HepG2 (cell line): ENCODE data around the gene SYT9. TPM values are rescaled to one million over a fixed set of nuclear protein-coding genes. Genes with fewer than 3 reads are reported as not detected.

Experiments
- ARHGAP35 ChIP-seq: sonication (generic); formaldehyde crosslinking; IDR thresholded peaks from 2 replicates; pipeline ENCODE4 v1.9.0; 2022; ENCODE audit warnings: mild to moderate bottlenecking, inconsistent platforms, moderate library complexity, missing genetic modification reagents, borderline replicate concordance
- HCFC1 ChIP-seq: fragments of 150-350 bp; IDR thresholded peaks from 2 replicates; pipeline ENCODE4 v1.6.1; 2014; ENCODE audit warnings: low read depth, low read length
- HIVEP1 ChIP-seq: sonication (generic); formaldehyde crosslinking; IDR thresholded peaks from 2 replicates; pipeline ENCODE4 v1.4.0; 2020; ENCODE audit warnings: mild to moderate bottlenecking, missing genetic modification reagents
- KLF12 ChIP-seq: sonication (generic); formaldehyde crosslinking; IDR thresholded peaks from 2 replicates; pipeline ENCODE4 v1.4.0; 2020; ENCODE audit warnings: missing genetic modification reagents, borderline replicate concordance
- MXI1 ChIP-seq: IDR thresholded peaks from 3 replicates; pipeline ENCODE4 v1.6.1; 2012; ENCODE audit warnings: low read depth, low read length, inconsistent platforms, borderline replicate concordance
- NR3C1 ChIP-seq: sonication (generic); formaldehyde crosslinking; IDR thresholded peaks from 2 replicates; pipeline ENCODE4 v1.4.0; 2020; ENCODE audit warnings: missing genetic modification reagents
- RBFOX2 ChIP-seq: fragments of 200-400 bp; formaldehyde crosslinking; IDR thresholded peaks from 2 replicates; pipeline ENCODE4 v1.6.1; 2017; ENCODE audit warnings: low read depth, mild to moderate bottlenecking, low read length
- RBM39 ChIP-seq: fragments of 200-400 bp; formaldehyde crosslinking; IDR thresholded peaks from one replicate; pipeline ENCODE4 v1.6.1; 2018; ENCODE audit warnings: antibody characterized with exemption, mild to moderate bottlenecking, low read depth, low read length; ENCODE audit not compliant: poor library complexity, severe bottlenecking
- TERF1 ChIP-seq: sonication (generic); formaldehyde crosslinking; IDR thresholded peaks from 2 replicates; pipeline ENCODE4 v1.8.0; 2022; ENCODE audit warnings: mild to moderate bottlenecking, missing genetic modification reagents, moderate library complexity
- THAP8 ChIP-seq: sonication (generic); formaldehyde crosslinking; IDR thresholded peaks from 2 replicates; pipeline ENCODE4 v1.5.1; 2020; ENCODE audit warnings: missing genetic modification reagents, mild to moderate bottlenecking, borderline replicate concordance
- ZBTB38 ChIP-seq: sonication (generic); formaldehyde crosslinking; IDR thresholded peaks from 2 replicates; pipeline ENCODE4 v1.5.1; 2020; ENCODE audit warnings: mild to moderate bottlenecking, missing genetic modification reagents
- ZNF136 ChIP-seq: sonication (generic); formaldehyde crosslinking; IDR thresholded peaks from 2 replicates; pipeline ENCODE4 v1.8.1; 2022; ENCODE audit warnings: low read depth, mild to moderate bottlenecking, moderate library complexity, missing genetic modification reagents
- ZNF143 ChIP-seq: sonication (generic); formaldehyde crosslinking; IDR thresholded peaks from 2 replicates; pipeline ENCODE4 v1.4.0; 2020; ENCODE audit warnings: missing genetic modification reagents
- ZSCAN29 ChIP-seq: sonication (generic); formaldehyde crosslinking; conservative IDR thresholded peaks from 2 replicates; pipeline ENCODE4 v1.4.0; 2020; ENCODE audit warnings: mild to moderate bottlenecking, missing genetic modification reagents
- polyA plus RNA-seq, 8 experiments: library from polyadenylated mRNA; depleted of rRNA in 3 of 8; stranded (reverse) in 7 of 8; unstranded in 1 of 8; fragments of >200 nt; fragmentation: Illumina TruSeq in 4 of 8; extraction: Trizol in 4 of 8; gene quantifications; 2 replicates each; pipeline versions ENCODE4 v1.2.1 to v1.2.3, GENCODE V29; 2011 to 2016; ENCODE audit warnings: low read depth in 4 of 8, missing spikeins in 1 of 8, mixed read lengths in 1 of 8; ENCODE audit not compliant: insufficient read depth in 1 of 8
- total RNA-seq, 5 experiments: library from RNA; depleted of rRNA; stranded (reverse); fragments of >200 nt; fragmentation: Illumina TruSeq; extraction: Trizol; gene quantifications; 2 replicates each; pipeline ENCODE4 v1.2.3, GENCODE V29; 2016; ENCODE audit warnings: low read depth in 1 of 5
- TF ChIP-seq, protein P1 (sequence below): sonication (generic); formaldehyde crosslinking; IDR thresholded peaks from 2 replicates; pipeline ENCODE4 v1.4.0; 2020; ENCODE audit warnings: missing genetic modification reagents, mild to moderate bottlenecking, borderline replicate concordance
- TF ChIP-seq, protein P2 (sequence below): fragments of 450-650 bp; IDR thresholded peaks from 2 replicates; pipeline ENCODE4 v1.6.1; 2017
- TF ChIP-seq, protein P3 (sequence below): sonication (generic); formaldehyde crosslinking; conservative IDR thresholded peaks from 2 replicates; pipeline ENCODE4 v1.4.0; 2020; ENCODE audit warnings: missing genetic modification reagents

SYT9 gene
- total and polyA plus RNA-seq, 2 of the 13 experiments (the other 11 are each of a cell fraction or from before 2014, with no cell fraction given), result not detected

- TF ChIP-seq, protein P1, sequence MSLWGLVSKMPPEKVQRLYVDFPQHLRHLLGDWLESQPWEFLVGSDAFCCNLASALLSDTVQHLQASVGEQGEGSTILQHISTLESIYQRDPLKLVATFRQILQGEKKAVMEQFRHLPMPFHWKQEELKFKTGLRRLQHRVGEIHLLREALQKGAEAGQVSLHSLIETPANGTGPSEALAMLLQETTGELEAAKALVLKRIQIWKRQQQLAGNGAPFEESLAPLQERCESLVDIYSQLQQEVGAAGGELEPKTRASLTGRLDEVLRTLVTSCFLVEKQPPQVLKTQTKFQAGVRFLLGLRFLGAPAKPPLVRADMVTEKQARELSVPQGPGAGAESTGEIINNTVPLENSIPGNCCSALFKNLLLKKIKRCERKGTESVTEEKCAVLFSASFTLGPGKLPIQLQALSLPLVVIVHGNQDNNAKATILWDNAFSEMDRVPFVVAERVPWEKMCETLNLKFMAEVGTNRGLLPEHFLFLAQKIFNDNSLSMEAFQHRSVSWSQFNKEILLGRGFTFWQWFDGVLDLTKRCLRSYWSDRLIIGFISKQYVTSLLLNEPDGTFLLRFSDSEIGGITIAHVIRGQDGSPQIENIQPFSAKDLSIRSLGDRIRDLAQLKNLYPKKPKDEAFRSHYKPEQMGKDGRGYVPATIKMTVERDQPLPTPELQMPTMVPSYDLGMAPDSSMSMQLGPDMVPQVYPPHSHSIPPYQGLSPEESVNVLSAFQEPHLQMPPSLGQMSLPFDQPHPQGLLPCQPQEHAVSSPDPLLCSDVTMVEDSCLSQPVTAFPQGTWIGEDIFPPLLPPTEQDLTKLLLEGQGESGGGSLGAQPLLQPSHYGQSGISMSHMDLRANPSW (CRISPR knock-in tag), result no peak
- TF ChIP-seq RBM39 (peak; percentile 26), TERF1 (CRISPR knock-in tag) (no peak), ZNF143 (CRISPR knock-in tag) (no peak), ZSCAN29 (CRISPR knock-in tag) (no peak), HIVEP1 (CRISPR knock-in tag) (peak; percentile 61; the same call in 1 of the 2 replicates), HCFC1 (no peak), THAP8 (CRISPR knock-in tag) (peak; percentile 14; the same call in 1 of the 2 replicates), ARHGAP35 (CRISPR knock-in tag) (no peak), RBFOX2 (peak; percentile 66), ZNF136 (CRISPR knock-in tag) (no peak), KLF12 (CRISPR knock-in tag) (no peak), ZBTB38 (CRISPR knock-in tag) (no peak), NR3C1 (no peak), MXI1 (peak; percentile 12; the same call in 1 of the 3 replicates)
- TF ChIP-seq, protein P2, sequence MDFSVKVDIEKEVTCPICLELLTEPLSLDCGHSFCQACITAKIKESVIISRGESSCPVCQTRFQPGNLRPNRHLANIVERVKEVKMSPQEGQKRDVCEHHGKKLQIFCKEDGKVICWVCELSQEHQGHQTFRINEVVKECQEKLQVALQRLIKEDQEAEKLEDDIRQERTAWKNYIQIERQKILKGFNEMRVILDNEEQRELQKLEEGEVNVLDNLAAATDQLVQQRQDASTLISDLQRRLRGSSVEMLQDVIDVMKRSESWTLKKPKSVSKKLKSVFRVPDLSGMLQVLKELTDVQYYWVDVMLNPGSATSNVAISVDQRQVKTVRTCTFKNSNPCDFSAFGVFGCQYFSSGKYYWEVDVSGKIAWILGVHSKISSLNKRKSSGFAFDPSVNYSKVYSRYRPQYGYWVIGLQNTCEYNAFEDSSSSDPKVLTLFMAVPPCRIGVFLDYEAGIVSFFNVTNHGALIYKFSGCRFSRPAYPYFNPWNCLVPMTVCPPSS, result no peak
- TF ChIP-seq, protein P3, sequence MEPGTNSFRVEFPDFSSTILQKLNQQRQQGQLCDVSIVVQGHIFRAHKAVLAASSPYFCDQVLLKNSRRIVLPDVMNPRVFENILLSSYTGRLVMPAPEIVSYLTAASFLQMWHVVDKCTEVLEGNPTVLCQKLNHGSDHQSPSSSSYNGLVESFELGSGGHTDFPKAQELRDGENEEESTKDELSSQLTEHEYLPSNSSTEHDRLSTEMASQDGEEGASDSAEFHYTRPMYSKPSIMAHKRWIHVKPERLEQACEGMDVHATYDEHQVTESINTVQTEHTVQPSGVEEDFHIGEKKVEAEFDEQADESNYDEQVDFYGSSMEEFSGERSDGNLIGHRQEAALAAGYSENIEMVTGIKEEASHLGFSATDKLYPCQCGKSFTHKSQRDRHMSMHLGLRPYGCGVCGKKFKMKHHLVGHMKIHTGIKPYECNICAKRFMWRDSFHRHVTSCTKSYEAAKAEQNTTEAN (CRISPR knock-in tag), result 0 out of 2 replicates have a peak, but pooled peaks have one; percentile 19
Observed at GRCh38 chr11:7513234-7514098, 261.8 kb downstream of the SYT9 start, which contains the start of gene PPFIBP2 (continued).
